CD4-positive, alpha-beta T cell (primary cell): ENCODE results near the gene SPRR4. TPM values are rescaled to one million over a fixed set of nuclear protein-coding genes. Genes with fewer than 3 reads are reported as not detected.

Experiments used
- ATAC-seq: fragments of 200-7000 bp; cut with Tn5 transposase; one replicate; pipeline ENCODE4 v1.10.0; 2022; ENCODE audit warnings: mild to moderate bottlenecking; ENCODE audit not compliant: poor library complexity
- CTCF ChIA-PET: fragments of 350-600 bp; sonication (Branson Sonifier 250); formaldehyde crosslinking; loops from one replicate; lab custom pipeline; 2021; ENCODE audit warnings: antibody characterized with exemption, inconsistent platforms; lab: Charles Lee
- POLR2A ChIA-PET: fragments of 350-600 bp; sonication (Branson Sonifier 250); formaldehyde crosslinking; loops from one replicate; lab custom pipeline; 2021; ENCODE audit warnings: antibody characterized with exemption, inconsistent platforms; lab: Charles Lee
- DNase-seq, 14 experiments: peaks; one replicate each; pipeline ENCODE4 v3.0.0-alpha.2; 2013 to 2020; ENCODE audit warnings: mixed read lengths in 2 of 14
- H3K27ac ChIP-seq, 2 donors: one replicate each; pipeline versions ENCODE4 v1.5.1 to v1.7.0; 2013; ENCODE audit warnings: low read length in 2 of 2, low read depth in 1 of 2, mild to moderate bottlenecking in 1 of 2
- H3K27me3 ChIP-seq, 2 experiments: 1 replicate in 1 of 2; 2 replicates in 1 of 2; pipeline versions ENCODE4 v1.6.1 to v1.7.0; 2013; ENCODE audit warnings: low read length in 2 of 2, control low read depth in 1 of 2, mild to moderate bottlenecking in 1 of 2, moderate library complexity in 1 of 2; ENCODE audit not compliant: insufficient read depth in 2 of 2, control insufficient read depth in 1 of 2
- H3K36me3 ChIP-seq: one replicate; pipeline ENCODE4 v1.6.1; 2013; ENCODE audit warnings: low read length, control low read depth; ENCODE audit not compliant: insufficient read depth
- H3K4me1 ChIP-seq: one replicate; pipeline ENCODE4 v1.6.1; 2013; ENCODE audit warnings: low read length, control low read depth; ENCODE audit not compliant: insufficient read depth
- H3K4me3 ChIP-seq: one replicate; pipeline ENCODE4 v1.5.1; 2013; ENCODE audit warnings: mild to moderate bottlenecking, low read length, moderate library complexity
- H3K9me3 ChIP-seq, 2 experiments: 1 replicate in 1 of 2; 2 replicates in 1 of 2; pipeline versions ENCODE4 v1.6.1 to v1.7.0; 2013; ENCODE audit warnings: low read length in 2 of 2, mild to moderate bottlenecking in 2 of 2, control low read depth in 1 of 2, moderate library complexity in 1 of 2; ENCODE audit not compliant: control insufficient read depth in 1 of 2, insufficient read depth in 1 of 2
- H3K27ac Mint-ChIP-seq: one replicate; pipeline ENCODE4 v1.8.0; 2020; ENCODE audit warnings: mixed read lengths
- H3K27me3 Mint-ChIP-seq: one replicate; pipeline ENCODE4 v1.8.0; 2021; ENCODE audit warnings: mixed read lengths
- H3K36me3 Mint-ChIP-seq: one replicate; pipeline ENCODE4 v1.8.0; 2021; ENCODE audit warnings: low read depth, mixed read lengths
- H3K4me1 Mint-ChIP-seq: one replicate; pipeline ENCODE4 v1.8.0; 2021; ENCODE audit warnings: low read depth, mixed read lengths
- H3K4me3 Mint-ChIP-seq: one replicate; pipeline ENCODE4 v1.8.0; 2020; ENCODE audit warnings: mild to moderate bottlenecking, mixed read lengths
- H3K9me3 Mint-ChIP-seq: one replicate; pipeline ENCODE4 v1.8.0; 2020; ENCODE audit warnings: mixed read lengths
- CTCF ChIP-seq: fragments of 200-600 bp; IDR thresholded peaks from one replicate; pipeline ENCODE4 v1.8.0; 2022; ENCODE audit warnings: antibody characterized with exemption, mild to moderate bottlenecking
- intact Hi-C, 2 experiments: fragments of 100-400 bp; cut with DNase I in 1 of 2; cut with micrococcal nuclease in 1 of 2; formaldehyde crosslinking; loops; one replicate each; pipeline versions ENCODE4 v1.15.1 to v1.9.0; 2023 to 2025; cut with DNase I, micrococcal nuclease
- polyA plus RNA-seq, 2 donors: library from polyadenylated mRNA; unstranded; fragments of 120-200 nt; gene quantifications; one replicate each; pipeline ENCODE4 v1.2.1, GENCODE V29; 2013
- total RNA-seq, 174 experiments: library from RNA in 2 of 174; stranded (reverse) in 2 of 174; gene quantifications; one replicate each; pipeline ENCODE4 v1.2.3 and lab custom pipeline; 2021 to 2026

Gene SPRR4, protein sequence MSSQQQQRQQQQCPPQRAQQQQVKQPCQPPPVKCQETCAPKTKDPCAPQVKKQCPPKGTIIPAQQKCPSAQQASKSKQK
- total RNA-seq (not detected), total RNA-seq (lab: John Stamatoyannopoulos, UW) (0 to 0.07 (median 0) reads per million in 172 experiments)
- not detected for polyA plus RNA-seq (2013, experiment 1 of 2)
- not detected for polyA plus RNA-seq (2013, experiment 2 of 2)

- CTCF ChIA-PET, result no interaction called here
- H3K9me3 Mint-ChIP-seq, result no peaks in the 10 kb centered on the region
- Histone ChIP-seq H3K4me3 (no peak within 1 kb of the TSS), H3K9me3 (no peaks in the 10 kb centered on the region), H3K27me3 (peaks cover 5 to 12% of the 10 kb centered on the region in 2 experiments), H3K27ac (no peak within 1 kb of the TSS), H3K4me1 (no peaks in the 10 kb centered on the region), H3K36me3 (no peaks in the 10 kb centered on the region)
- ATAC-seq, result no peak
- H3K36me3 Mint-ChIP-seq, result no peaks in the 10 kb centered on the region
- no peak within 1 kb of the TSS for H3K27ac Mint-ChIP-seq
- DNase-seq, result no peak
- POLR2A ChIA-PET, result no interaction called here
- H3K4me3 Mint-ChIP-seq, result no peak within 1 kb of the TSS
- peaks cover 46% of the 10 kb centered on the region for H3K27me3 Mint-ChIP-seq
- H3K4me1 Mint-ChIP-seq, result no peaks in the 10 kb centered on the region
- no peak for TF ChIP-seq CTCF
- intact Hi-C loops, result no loop called here
Measured at GRCh38 chr1:152970495-152970894, at the start of gene SPRR4. TSS of gene SPRR4 (plus strand) at chr1:152970648. CDS start at chr1:152971891, 1,243 bp downstream.

- Mint-ChIP-seq H3K4me3 (no peak overlapping the region), H3K36me3 (no peaks in the 10 kb centered on the region), H3K27ac (no peak overlapping the region), H3K4me1 (no peaks in the 10 kb centered on the region), H3K9me3 (no peaks in the 10 kb centered on the region), H3K27me3 (peaks cover 54% of the 10 kb centered on the region)
- Histone ChIP-seq H3K4me1 (no peaks in the 10 kb centered on the region), H3K9me3 (no peaks in the 10 kb centered on the region), H3K36me3 (no peaks in the 10 kb centered on the region), H3K27ac (no peak overlapping the region), H3K27me3 (peaks cover 4% of the 10 kb centered on the region in 2 experiments), H3K4me3 (no peak overlapping the region)
- intact Hi-C loops, result no loop called here
- no peak for TF ChIP-seq CTCF
- ATAC-seq (no peak), DNase-seq (no peak)
- ChIA-PET POLR2A (no interaction called here), CTCF (no interaction called here)
Measured at GRCh38 chr1:152924191-152924590, 46.3 kb upstream of the SPRR4 start.

DNA sequence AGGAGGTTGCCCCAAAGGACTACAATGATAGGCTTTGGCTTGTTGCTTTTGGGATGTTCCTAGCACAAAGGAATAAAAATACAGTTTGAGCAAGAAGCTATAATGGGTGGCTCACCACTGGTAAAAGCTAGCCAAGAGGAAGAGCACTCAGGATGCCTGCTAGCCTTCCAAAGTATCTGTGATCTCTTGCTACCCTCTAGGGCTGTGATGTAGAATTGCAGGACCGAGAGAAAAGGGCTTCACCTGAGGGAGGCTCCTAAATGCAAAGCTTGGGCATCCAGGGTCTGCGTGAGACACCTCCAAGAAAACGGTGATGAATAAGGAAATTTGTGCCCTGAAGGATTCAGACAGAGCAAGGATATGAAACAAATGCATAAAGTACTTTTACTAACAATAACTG, 44.4 kb upstream of the SPRR4 start:
- H3K36me3 ChIP-seq, result no peaks in the 10 kb centered on the region
- CTCF ChIA-PET, result no interaction called here
- POLR2A ChIA-PET, result no interaction called here
- intact Hi-C loops, result no loop called here
- H3K9me3 ChIP-seq, result no peaks in the 10 kb centered on the region
- DNase-seq, result no peak
- peaks cover 4% of the 10 kb centered on the region in 2 experiments for H3K27me3 ChIP-seq
- Mint-ChIP-seq H3K36me3 (no peaks in the 10 kb centered on the region), H3K27ac (no peak overlapping the region), H3K4me1 (no peaks in the 10 kb centered on the region), H3K4me3 (no peak overlapping the region), H3K9me3 (no peaks in the 10 kb centered on the region), H3K27me3 (peaks cover 53% of the 10 kb centered on the region)
- no peak for TF ChIP-seq CTCF
- H3K4me3 ChIP-seq, result no peak overlapping the region
- no peak for ATAC-seq
- H3K27ac ChIP-seq, result no peak overlapping the region
- no peaks in the 10 kb centered on the region for H3K4me1 ChIP-seq
